DOHH2 (cell line): ENCODE measurements around the gene PRKN.

Experiments
- H3F3A ChIP-seq: fragments of 200-600 bp; sonication (generic), shearing (Covaris generic); 2 replicates; pipeline ENCODE4 v1.6.0; 2016; ENCODE audit warnings: antibody characterized with exemption, mild to moderate bottlenecking; ENCODE audit not compliant: control insufficient read depth, insufficient read depth
- H3K27ac ChIP-seq: fragments of 200-600 bp; sonication (generic); 2 replicates; pipeline ENCODE4 v1.5.1; 2014; ENCODE audit warnings: low read depth, mild to moderate bottlenecking, low read length, moderate library complexity
- H3K27me3 ChIP-seq: fragments of 200-600 bp; sonication (generic); 2 replicates; pipeline ENCODE4 v1.6.1; 2014; ENCODE audit warnings: mild to moderate bottlenecking, low read length, mixed read lengths; ENCODE audit not compliant: control insufficient read depth
- H3K36me3 ChIP-seq: fragments of 200-600 bp; sonication (generic); 2 replicates; pipeline ENCODE4 v1.6.1; 2014; ENCODE audit warnings: mild to moderate bottlenecking, low read length, moderate library complexity, mixed read lengths; ENCODE audit not compliant: control insufficient read depth
- H3K4me1 ChIP-seq: fragments of 200-600 bp; sonication (generic); 2 replicates; pipeline ENCODE4 v1.6.1; 2014; ENCODE audit warnings: mild to moderate bottlenecking, low read length, mixed read lengths; ENCODE audit not compliant: control insufficient read depth
- H3K4me2 ChIP-seq: fragments of 200-600 bp; sonication (generic); 2 replicates; pipeline ENCODE4 v1.6.0; 2014; ENCODE audit warnings: mild to moderate bottlenecking, low read length, moderate library complexity
- H3K4me3 ChIP-seq: fragments of 200-600 bp; sonication (generic); 2 replicates; pipeline ENCODE4 v1.5.1; 2014; ENCODE audit warnings: mild to moderate bottlenecking, low read length, mixed read lengths
- H3K79me2 ChIP-seq: fragments of 200-600 bp; sonication (generic); 2 replicates; pipeline ENCODE4 v1.6.1; 2014; ENCODE audit warnings: mild to moderate bottlenecking, low read length, mixed read lengths; ENCODE audit not compliant: control insufficient read depth
- H3K9me2 ChIP-seq: fragments of 200-600 bp; sonication (generic); replicated peaks from 2 replicates; pipeline ENCODE4 v1.6.1; 2014; ENCODE audit warnings: mild to moderate bottlenecking, low read length, mixed read lengths; ENCODE audit not compliant: control insufficient read depth
- H3K9me3 ChIP-seq: fragments of 200-600 bp; sonication (generic); 2 replicates; pipeline ENCODE4 v1.6.1; 2014; ENCODE audit warnings: antibody characterized with exemption, low read length, mixed read lengths; ENCODE audit not compliant: control insufficient read depth, insufficient read depth
- H4K20me1 ChIP-seq: fragments of 200-600 bp; sonication (generic); 2 replicates; pipeline ENCODE4 v1.6.0; 2014; ENCODE audit warnings: low read depth, mild to moderate bottlenecking, antibody characterized with exemption, low read length, moderate library complexity; ENCODE audit not compliant: control insufficient read depth, insufficient read depth
- EZH2phosphoT487 ChIP-seq: fragments of 200-600 bp; sonication (generic); IDR thresholded peaks from 2 replicates; pipeline ENCODE4 v1.6.1; 2017; ENCODE audit warnings: borderline replicate concordance, mild to moderate bottlenecking, antibody characterized with exemption, low read length, moderate library complexity, mixed read lengths
- TF ChIP-seq, protein P1 (sequence below): fragments of 200-600 bp; sonication (generic); IDR thresholded peaks from one replicate; pipeline ENCODE4 v1.5.1; 2014; ENCODE audit warnings: antibody characterized with exemption, mild to moderate bottlenecking, low read depth, low read length; ENCODE audit not compliant: poor library complexity, severe bottlenecking

Gene PRKN

GRCh38 chr6:162078126-162078525, 649.4 kb downstream of the PRKN start:
- Histone ChIP-seq H3F3A (no peaks in the 10 kb centered on the region), H3K4me2 (no peak overlapping the region), H3K36me3 (no peaks in the 10 kb centered on the region), H3K27ac (no peak overlapping the region), H3K27me3 (no peaks in the 10 kb centered on the region), H3K9me2 (no peaks in the 10 kb centered on the region), H3K79me2 (no peaks in the 10 kb centered on the region), H4K20me1 (no peaks in the 10 kb centered on the region), H3K4me1 (no peaks in the 10 kb centered on the region), H3K9me3 (no peaks in the 10 kb centered on the region; the same call in 1 of the 2 replicates), H3K4me3 (no peak overlapping the region)
- no peak for TF ChIP-seq EZH2phosphoT487
- TF ChIP-seq, protein P1, sequence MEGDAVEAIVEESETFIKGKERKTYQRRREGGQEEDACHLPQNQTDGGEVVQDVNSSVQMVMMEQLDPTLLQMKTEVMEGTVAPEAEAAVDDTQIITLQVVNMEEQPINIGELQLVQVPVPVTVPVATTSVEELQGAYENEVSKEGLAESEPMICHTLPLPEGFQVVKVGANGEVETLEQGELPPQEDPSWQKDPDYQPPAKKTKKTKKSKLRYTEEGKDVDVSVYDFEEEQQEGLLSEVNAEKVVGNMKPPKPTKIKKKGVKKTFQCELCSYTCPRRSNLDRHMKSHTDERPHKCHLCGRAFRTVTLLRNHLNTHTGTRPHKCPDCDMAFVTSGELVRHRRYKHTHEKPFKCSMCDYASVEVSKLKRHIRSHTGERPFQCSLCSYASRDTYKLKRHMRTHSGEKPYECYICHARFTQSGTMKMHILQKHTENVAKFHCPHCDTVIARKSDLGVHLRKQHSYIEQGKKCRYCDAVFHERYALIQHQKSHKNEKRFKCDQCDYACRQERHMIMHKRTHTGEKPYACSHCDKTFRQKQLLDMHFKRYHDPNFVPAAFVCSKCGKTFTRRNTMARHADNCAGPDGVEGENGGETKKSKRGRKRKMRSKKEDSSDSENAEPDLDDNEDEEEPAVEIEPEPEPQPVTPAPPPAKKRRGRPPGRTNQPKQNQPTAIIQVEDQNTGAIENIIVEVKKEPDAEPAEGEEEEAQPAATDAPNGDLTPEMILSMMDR = no peak

- H3K4me1 ChIP-seq = no peaks in the 10 kb centered on the region
- H3K79me2 ChIP-seq = no peaks in the 10 kb centered on the region
- no peaks in the 10 kb centered on the region for H3K9me2 ChIP-seq
- H3K4me2 ChIP-seq = no peak overlapping the region
- no peaks in the 10 kb centered on the region; the same call in 1 of the 2 replicates for H3K9me3 ChIP-seq
- TF ChIP-seq EZH2phosphoT487 = no peak
- TF ChIP-seq, protein P1 = no peak
- H3F3A ChIP-seq = no peaks in the 10 kb centered on the region
- H3K27me3 ChIP-seq = no peaks in the 10 kb centered on the region
- no peak overlapping the region for H3K4me3 ChIP-seq
- no peak overlapping the region for H3K27ac ChIP-seq
- no peaks in the 10 kb centered on the region for H4K20me1 ChIP-seq
- no peaks in the 10 kb centered on the region for H3K36me3 ChIP-seq
These were observed 650.8 kb downstream of the PRKN start for GRCh38 chr6:162076816-162077215.

DNA sequence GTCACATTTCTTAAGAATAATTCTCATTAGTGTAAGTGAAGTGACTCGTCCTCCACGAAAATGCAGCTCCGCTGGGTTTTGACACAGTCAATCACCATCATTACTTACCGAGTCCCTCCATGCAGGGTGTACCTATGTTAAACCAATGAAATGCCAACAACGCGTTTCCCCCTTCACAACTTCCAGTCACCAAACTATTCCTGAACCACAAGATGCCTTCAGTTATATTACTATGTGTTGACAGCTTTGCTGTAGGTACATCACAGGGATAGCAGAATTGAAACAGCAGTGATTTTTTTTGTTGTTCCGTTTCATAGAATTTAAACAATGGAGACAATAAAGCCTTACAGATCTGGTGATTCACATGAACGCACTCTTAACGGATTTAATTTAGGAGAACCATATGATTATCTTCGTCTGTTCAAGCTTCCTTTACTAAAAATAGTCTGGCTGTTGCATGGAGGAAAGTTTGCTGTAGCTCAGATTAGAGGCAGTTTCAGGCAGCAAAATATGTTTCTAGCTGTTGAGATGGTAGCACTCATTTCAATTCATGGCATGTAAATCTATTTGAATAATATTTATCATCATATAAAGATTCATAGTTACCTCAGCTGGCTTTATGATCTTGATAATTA, 652.8 kb downstream of the PRKN start:
- H3K79me2 ChIP-seq = no peaks in the 10 kb centered on the region
- H3K4me2 ChIP-seq = no peak overlapping the region
- H3F3A ChIP-seq = no peaks in the 10 kb centered on the region
- no peaks in the 10 kb centered on the region for H3K4me1 ChIP-seq
- no peak for TF ChIP-seq EZH2phosphoT487
- TF ChIP-seq, protein P1 = no peak
- H3K4me3 ChIP-seq = no peak overlapping the region
- H4K20me1 ChIP-seq = no peaks in the 10 kb centered on the region
- H3K9me2 ChIP-seq = no peaks in the 10 kb centered on the region
- no peaks in the 10 kb centered on the region for H3K36me3 ChIP-seq
- no peaks in the 10 kb centered on the region; the same call in 1 of the 2 replicates for H3K9me3 ChIP-seq
- no peak overlapping the region for H3K27ac ChIP-seq
- H3K27me3 ChIP-seq = no peaks in the 10 kb centered on the region
